OCI-M2 (cell line): Measurements from ENCODE around the gene VAMP5.
"Not testable (repeated sequence)": the region's sequence is repeated elsewhere in the genome, so short reads cannot be mapped to it uniquely, and the experiment has no call there.

Experiments used
- DNase-seq: peaks from one replicate; lab custom pipeline; 2025; ENCODE audit not compliant: unreplicated experiment; lab: John Stamatoyannopoulos, UW

VAMP5 gene

GRCh38 chr2:85600235-85600575, 16.0 kb downstream of the VAMP5 start:
- DNase-seq = no peak

DNA sequence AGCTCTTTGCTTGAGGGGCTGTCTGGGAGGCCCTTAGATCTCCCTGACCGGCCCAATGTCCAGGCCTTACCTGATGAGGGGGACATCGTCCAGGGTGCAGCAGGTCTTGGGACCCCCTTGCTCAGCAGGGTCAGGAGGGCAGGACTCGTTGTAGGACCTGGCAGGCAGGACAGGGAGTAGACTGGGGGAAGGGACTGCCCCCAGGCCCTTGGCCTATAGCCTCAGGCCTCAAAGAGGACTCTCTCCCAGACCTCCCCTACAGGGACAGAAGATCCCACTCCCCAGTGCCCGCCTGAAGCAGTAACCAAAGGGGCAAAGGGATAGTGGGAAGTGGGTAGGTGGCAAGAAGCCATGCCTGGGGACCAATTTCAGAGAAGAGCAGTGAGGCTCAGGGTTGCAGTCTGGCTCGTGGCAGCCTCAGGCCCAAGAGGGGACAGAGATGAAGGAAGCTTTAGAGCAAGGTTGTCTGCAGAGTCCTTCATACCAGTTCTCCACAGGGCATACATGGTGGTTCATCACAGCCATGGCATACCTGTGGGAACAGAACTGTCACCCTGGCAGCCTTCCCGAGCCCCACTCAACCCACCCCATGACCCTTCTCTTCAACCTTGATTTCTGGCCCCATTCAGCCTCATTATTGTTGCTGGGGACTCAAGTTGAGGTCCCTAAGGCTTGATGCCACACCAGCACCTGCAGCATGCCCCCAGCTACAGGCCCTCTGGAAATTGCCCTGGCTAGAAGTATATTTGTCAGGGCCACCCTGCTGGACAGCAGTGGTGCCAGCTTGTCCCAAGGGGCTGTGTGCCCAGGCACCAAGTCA, 16.9 kb downstream of the VAMP5 start:
- no peak for DNase-seq

DNA sequence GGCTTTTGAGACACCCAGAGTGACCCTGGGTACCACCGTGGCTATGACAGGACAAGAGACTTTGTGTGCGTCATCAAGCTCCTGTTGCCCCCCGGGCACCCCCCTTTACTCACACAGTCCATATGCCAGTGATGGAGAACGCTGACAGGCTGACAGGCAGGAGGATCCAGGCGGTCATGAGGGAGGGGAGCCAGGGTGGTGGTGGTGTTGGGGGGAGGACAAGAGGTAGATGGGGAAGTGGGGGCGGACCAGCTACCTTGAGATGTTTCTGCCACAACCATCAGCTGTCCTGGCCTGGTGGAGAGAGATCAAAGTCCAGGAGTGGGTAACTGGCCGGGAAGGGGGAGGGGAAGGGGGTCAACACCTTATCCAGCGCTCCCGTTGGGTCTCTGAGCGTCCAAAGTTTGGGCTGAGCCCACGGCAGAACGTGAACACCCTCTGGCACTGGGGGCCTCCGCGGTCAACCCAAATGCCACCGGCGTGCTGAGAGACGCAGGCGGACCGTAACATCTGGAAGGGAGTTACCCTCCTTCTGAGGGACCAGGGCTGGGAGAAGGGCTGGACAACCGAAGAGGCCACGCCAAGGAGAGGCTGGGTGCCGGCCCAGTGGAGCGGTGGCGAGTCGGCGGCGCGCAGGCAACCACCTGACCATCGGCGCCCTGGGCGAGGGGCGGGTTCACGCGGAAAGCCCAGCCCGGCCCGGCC, 17.7 kb downstream of the VAMP5 start:
- DNase-seq = no peak

DNA sequence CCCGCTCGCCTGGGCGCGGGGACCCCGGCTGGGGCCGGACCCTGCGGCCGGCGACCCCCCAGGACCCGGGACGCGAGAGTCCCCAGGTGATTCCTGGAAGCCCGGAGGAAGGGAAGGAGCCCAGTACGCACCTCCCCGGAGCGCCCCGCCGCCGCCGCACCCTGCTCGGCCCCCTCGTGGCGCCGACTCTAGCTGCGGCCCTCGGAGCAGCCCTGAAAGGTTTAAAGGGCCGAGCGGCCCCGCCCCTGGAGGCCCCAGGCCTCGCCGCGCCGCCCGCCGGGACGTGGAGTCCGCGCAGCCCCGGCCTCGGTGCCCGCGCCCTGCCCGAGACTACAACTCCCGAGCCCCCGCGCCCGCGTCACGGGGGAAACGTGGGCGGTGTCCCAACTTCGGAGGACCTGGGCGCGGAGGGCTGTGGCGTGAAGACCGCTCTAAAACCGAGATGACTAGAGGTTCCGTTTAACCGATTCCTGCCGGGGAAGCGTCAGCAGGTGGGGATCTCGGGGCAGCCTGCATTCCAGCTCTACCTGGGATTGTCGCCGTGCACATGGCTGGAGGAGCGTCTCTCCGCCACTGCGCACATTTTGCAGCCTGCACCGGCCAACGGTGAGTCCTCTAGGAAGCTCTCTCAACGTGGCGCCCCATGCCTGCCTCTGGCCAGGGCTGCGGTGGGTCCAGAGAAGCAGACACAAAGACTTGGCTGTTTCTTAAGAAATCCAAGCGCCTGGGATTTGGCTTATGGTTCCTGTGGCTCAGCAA, 18.4 kb downstream of the VAMP5 start, which contains the start of gene TMEM150A:
Gene TMEM150A, minus strand, starts transcription at position 223 of the 759 bp plus-strand sequence. CDS start 750 bp downstream, outside the sequence.
- DNase-seq = peak; percentile 26

- DNase-seq = not testable (repeated sequence)
These were observed 19.9 kb downstream of the VAMP5 start for GRCh38 chr2:85604133-85604444.

DNA sequence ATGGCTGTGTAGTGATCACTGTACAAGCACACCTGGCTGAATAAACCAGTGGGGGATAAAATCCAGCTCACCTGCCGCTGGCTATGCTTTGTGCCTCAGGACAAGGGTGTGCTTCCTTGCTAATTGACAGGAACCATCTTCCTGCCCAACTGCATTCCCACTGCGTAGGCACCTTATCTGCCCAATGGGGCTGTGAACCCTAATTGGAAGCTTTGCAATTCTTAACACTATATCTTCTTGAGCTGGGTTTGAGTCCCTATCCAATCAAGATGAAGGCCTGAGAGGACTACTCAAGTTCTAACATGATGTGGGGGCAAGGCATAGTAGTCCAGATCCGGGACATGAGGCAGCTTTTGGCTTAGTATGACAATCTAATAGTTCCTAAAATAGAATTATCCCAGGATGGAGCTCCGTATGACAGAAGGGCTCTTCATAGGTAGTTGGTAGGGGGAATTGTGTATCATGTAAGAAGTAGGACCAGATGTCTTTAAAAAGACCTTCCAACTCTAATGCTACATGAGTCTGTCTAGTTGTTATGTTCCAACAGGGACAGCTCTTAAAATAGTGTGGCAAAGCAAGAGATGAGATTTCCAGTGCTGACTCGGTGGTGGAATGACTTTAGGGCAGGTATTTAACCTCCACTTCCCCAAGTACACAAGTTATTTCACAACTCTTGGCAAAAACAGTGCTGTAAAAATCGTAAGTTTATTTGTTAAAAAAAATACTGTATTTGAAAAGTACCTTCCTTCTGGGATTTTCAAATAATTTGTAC, 20.5 kb downstream of the VAMP5 start:
- DNase-seq = no peak

GRCh38 chr2:85605406-85606115, 21.3 kb downstream of the VAMP5 start:
- DNase-seq = no peak

DNA sequence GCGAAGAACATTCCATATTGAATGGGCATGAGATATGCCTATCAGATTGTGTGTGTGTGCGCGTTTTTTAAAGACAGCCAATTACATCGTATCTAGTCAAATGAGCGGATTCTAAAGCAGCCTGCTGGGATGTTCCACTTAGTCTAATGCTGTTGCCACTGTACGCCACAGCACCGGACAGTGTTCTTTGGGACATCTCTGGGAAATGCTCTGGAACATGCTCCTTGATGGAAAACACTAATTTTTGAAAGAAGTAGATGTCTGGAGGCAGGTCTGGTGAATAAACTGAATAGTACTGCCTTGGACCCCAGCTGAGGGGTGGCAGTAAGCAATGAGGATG, 21.9 kb downstream of the VAMP5 start:
- no peak for DNase-seq

DNA sequence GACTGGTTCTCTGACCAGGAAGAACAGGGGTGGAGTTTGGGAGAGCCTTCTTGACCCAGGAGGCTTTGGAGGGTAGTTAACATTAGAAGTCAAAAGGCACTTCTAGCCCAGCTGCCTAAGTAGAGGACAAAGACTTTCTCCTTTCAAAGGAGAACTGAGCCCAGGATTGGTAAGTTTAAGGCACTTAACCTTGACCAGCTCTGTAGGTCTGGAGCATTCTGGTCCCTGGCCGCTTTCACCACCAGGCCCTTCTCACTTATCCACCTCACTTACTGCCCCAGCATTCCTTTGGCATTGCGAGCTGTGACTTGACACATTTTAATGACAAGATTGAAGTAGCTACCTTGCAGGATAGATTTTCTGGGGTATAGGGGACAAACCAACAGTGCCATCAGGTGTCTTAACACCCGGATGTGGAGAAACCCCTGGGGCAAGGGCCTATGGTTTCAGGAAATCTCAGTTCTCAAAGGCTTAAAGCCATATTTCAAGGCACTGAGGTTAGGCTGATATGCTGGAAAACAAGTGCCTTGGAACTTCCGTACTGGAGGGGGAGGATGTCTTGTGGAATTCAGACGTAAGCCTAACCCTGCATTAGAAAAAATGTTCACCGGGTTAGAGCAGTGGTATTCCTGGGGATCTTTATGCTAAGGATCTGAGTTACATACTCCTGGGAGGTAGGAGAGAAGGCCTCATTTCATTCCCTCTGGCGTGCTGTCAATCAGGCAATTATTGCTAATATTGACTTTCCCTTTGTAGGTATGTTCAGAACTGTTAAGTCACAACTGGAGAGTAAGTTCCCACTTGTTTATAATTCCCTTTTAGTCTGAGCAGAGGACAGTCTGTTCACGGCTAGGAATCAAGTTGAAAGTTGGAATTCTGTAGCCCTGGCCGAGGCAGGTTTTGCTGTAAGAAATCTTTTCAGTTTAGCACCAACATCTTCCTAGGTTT, 23.3 kb downstream of the VAMP5 start:
- DNase-seq = no peak

DNA sequence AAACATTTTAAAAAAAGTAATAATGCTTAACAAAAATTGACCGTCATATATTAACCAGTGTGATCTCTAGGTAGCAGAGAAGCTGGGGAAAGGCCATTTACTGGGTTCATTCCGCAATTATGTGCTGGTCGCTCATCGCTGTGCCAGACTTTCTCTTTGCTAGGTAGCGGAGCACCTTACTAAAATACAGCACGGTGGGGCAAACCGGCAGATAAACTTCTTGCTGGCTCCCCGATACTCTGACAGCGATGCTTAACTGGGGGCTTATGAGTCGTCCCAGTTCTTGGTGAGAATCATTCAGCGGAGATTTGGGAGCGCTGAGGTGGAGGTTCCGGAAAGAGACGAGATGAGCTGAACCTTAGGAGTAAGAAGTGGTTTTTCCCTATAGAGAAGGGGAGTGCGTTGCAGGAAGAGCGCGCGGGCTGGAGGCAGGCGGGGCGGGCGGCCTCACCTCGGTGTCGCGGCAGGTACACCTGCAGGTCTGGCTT, 27.0 kb downstream of the VAMP5 start:
- DNase-seq = no peak

DNA sequence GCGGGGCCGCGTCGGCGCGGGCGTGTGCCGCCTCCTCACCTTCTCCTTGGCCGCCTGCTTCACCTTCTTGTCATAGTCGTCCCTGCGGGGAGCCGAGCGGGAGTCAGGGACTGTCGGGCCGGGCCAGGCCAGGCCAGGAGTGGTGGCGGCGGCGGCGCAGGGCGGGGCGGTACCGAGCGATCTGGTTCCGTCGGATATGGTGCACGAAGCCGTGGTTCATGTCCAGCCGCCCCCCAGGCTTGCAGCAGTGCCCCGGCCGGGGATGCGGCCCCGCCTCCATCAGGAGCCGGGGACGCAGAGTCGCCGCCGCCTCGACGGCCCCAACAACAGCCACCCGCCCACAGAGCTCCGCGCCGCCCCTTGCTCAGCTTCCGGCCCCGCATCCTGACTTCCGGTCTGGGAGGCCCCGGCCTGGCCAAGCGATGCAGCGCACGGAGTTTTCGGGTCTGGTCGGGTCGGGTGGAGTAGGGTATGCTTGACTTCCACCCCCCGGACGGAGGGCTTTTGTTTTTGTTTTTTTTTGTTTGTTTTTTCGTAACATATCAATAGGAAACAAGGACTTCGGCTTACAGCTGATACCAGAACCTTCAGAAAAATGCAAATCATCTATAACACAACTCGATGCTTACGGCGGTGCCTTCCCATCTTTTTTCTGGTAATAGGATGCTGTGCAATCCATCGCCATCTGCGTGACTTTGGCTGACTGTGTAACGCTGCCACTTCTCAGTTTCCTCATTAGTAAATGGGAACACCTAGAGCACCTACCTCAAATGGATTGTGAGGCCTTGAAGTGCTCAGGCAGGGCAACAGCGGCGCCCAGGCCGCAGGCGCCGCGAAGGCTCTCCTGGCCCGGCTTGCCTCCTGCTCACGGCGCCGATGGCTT, 27.7 kb downstream of the VAMP5 start, which contains the start of gene C2orf68:
Gene C2orf68, minus strand, starts transcription at position 362 of the 883 bp plus-strand sequence. Its CDS starts 82 bp downstream, at position 280.
- peak; percentile 41 for DNase-seq

DNA sequence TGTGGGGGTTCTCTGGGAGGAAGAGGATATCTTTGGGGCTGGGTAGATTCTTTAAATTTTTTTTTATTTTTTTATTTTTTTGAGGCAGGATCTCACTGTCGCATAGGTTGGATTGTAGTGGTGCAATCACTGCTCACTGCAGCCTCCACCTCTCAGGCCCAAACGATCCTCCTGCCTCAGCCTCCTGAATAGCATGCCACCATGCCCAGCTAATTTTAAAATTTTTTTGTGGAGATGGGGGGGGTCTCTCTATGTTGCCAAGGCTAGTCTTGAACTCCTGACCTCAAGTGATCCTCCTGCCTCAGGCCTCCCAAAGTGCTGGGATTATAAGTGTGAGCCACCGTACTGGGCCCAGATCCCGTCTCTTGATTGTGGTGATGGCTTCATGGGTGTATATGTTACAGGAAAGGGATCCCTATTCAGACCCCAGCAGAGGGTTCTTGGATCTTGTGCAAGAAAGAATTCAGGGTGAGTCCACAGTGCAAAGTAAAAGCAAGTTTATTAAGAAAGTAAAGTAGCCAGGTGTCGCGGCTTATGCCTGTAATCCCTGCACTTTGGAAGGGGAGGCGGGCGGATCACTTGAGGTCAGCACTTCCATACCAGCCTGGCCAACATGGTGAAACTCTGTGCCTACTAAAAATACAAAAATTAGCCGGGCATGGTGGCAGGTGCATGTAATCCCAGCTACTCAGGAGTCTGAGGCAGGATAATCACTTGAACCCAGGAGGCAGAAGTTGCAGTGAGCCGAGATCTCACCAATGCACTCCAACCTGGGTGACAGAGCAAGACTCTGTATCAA, 29.7 kb downstream of the VAMP5 start:
- no peak for DNase-seq

- DNase-seq = not testable (repeated sequence)
These were observed 30.5 kb downstream of the VAMP5 start for GRCh38 chr2:85614757-85615156.

- DNase-seq = no peak
These were observed 31.1 kb downstream of the VAMP5 start for GRCh38 chr2:85615413-85615728.

- not testable (repeated sequence) for DNase-seq
These were observed 33.5 kb downstream of the VAMP5 start for GRCh38 chr2:85617723-85618122.

DNA sequence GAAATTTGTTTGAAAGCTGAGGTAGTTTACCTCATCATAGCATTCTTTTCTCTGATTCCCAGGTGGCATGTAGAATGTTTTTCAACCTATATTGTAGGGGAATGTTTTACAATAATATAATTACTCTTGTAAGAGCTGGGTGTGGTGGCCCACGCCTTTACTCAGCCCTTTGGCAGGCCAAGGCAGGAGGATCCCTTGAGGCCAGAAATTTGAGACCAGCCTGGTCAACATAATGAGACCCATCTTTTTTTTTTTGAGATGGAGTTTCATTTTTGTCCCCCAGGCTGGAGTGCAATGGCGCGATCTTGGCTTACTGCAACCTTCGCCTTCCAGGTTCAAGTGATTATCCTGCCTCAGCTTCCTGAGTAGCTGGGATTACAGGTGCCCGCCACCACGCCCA, 35.4 kb downstream of the VAMP5 start:
- DNase-seq = no peak

DNA sequence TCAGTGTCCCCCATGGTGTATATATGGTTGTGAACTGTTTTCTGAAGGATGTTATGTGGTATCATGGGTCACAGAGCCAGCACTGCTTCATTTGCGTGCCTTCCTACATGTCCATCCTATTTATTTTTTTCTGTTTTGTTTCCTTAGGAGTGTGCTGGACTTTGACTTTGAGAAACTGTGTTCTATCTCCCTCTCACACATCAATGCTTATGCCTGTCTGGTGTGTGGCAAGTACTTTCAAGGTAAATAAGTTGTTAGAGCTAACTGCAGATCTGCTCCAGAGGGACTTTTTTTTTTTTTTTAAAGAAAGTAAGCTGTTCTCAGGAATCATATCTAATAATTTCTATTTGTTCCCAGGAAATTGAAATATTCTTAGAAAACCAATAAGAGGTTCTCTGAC, 37.1 kb downstream of the VAMP5 start:
- DNase-seq = no peak

- DNase-seq = no peak
These were observed 39.8 kb downstream of the VAMP5 start for GRCh38 chr2:85623991-85624390.
